GM23338 (cell line): ENCODE results near the gene CAMKV.

Source experiments
- POLR2AphosphoS5 ChIP-seq: IDR thresholded peaks from 2 replicates; pipeline ENCODE4 v1.6.1; 2016; ENCODE audit warnings: antibody characterized with exemption, low read depth
- TF ChIP-seq, protein P1 (sequence below), 2 experiments: fragments of 200-600 bp in 1 of 2; sonication (generic) in 1 of 2; conservative IDR thresholded peaks; 2 replicates each; pipeline versions ENCODE4 v1.5.1 to v1.6.1; 2016 to 2017; ENCODE audit warnings: antibody characterized with exemption in 2 of 2, low read depth in 2 of 2, mild to moderate bottlenecking in 2 of 2, moderate library complexity in 1 of 2
- TF ChIP-seq, protein P2 (sequence below): IDR thresholded peaks from 2 replicates; pipeline ENCODE4 v1.6.1; 2016; ENCODE audit warnings: antibody characterized with exemption

DNA sequence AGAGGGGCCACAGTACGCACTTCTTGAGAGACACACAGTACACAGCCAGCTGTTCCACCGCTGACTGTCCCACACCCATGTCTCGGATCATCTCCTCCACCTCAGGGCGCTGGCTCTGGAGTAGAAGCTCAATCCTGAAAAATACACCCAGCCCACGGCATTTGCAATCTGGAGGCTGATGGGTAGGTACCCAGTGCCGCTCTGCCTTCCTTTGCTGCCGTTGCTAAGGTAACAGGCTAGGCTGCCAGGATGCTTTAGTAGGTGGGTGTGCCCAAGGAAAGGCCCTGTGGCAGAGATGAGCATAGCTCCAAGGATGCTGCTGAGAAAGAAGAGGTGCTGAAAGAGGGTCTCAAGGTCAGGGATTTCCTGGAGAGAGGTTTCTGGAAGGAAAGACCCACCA is 27.9 kb downstream of the CAMKV start:
- TF ChIP-seq POLR2AphosphoS5 = no peak
- TF ChIP-seq, protein P1, sequence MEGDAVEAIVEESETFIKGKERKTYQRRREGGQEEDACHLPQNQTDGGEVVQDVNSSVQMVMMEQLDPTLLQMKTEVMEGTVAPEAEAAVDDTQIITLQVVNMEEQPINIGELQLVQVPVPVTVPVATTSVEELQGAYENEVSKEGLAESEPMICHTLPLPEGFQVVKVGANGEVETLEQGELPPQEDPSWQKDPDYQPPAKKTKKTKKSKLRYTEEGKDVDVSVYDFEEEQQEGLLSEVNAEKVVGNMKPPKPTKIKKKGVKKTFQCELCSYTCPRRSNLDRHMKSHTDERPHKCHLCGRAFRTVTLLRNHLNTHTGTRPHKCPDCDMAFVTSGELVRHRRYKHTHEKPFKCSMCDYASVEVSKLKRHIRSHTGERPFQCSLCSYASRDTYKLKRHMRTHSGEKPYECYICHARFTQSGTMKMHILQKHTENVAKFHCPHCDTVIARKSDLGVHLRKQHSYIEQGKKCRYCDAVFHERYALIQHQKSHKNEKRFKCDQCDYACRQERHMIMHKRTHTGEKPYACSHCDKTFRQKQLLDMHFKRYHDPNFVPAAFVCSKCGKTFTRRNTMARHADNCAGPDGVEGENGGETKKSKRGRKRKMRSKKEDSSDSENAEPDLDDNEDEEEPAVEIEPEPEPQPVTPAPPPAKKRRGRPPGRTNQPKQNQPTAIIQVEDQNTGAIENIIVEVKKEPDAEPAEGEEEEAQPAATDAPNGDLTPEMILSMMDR (conservative IDR thresholded peaks at IDR 0.05; ENCODE audit: low read depth in 2 of 2) = no peak
- TF ChIP-seq, protein P2, sequence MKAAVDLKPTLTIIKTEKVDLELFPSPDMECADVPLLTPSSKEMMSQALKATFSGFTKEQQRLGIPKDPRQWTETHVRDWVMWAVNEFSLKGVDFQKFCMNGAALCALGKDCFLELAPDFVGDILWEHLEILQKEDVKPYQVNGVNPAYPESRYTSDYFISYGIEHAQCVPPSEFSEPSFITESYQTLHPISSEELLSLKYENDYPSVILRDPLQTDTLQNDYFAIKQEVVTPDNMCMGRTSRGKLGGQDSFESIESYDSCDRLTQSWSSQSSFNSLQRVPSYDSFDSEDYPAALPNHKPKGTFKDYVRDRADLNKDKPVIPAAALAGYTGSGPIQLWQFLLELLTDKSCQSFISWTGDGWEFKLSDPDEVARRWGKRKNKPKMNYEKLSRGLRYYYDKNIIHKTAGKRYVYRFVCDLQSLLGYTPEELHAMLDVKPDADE = no peak
